DMS153 treated with DMSO at 0.1 percent for 48 hours (cell line): Measurements from ENCODE around the gene KLHL33.

ENCODE experiments used
- DNase-seq: peaks from one replicate; lab custom pipeline; 2025; ENCODE audit not compliant: unreplicated experiment; lab: John Stamatoyannopoulos, UW

KLHL33 gene

GRCh38 chr14:20415782-20416206 is 20.2 kb downstream of the KLHL33 start:
- peak; percentile 35 for DNase-seq

GRCh38 chr14:20413744-20414082 is 22.3 kb downstream of the KLHL33 start:
- DNase-seq, result no peak

GRCh38 chr14:20412876-20413743 is 22.9 kb downstream of the KLHL33 start, which contains the start of gene TEP1:
Gene TEP1 (minus strand): TSS chr14:20413501. CDS start chr14:20408439, 5,062 bp downstream.
- peak; percentile 72 for DNase-seq

DNA sequence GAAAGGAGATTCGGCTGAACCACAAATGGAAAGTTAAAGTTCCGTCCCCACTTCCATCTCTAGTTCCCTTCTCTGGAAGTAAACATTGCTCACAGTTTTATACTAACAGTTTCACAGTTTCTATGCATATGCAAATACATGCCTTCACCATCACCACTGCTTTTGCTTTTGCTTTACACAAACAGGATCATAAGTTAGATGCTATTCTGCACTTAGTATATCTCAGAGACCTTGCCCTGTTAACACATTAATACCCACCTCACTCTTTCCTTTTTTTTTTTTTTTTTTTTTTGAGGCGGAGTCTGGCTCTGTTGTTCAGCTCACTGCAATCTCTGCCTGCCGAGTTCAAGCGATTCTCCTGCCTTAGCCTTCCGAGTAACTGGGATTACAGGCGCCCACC is 23.6 kb downstream of the KLHL33 start:
- no peak for DNase-seq

DNA sequence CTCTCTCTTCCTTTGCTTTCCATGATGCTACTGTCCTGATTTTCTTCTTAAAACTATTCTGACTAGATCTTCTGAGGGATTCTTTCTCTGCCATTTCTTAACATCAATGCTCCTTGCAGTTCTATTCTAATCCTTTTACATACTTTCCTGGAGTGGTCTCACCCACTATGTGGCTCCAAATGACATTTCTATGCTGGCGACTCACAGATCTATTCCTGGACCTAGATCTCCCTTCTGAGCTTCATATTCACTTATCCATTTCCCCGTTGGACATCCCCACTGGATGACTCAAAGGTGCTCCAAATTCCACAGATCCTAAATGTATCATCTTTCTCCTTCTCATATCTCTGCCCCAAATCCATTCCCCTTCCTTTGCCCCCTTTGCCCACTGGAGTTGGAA is 26.7 kb downstream of the KLHL33 start:
- no peak for DNase-seq

DNA sequence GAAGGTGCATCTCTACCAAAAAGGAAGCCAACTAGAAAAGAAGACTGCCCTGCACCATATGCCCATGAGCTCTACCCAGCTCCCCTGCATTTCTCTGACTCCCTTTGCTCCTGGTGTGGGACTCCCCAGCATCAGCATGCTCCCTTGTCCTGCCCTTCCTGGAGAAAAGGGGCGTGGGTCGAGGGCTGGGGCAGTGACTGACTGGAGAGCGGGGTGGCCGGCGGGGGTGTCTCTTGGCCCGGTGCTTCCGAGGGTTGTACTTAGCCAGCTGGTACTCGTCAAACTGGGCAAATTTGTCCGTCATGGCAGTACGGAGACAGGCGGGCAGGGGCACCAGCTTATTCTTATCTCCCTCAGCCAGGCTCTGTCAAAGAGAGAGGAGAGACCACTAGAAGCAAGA is 32.4 kb downstream of the KLHL33 start:
- DNase-seq, result no peak

- DNase-seq, result no peak
Measured at GRCh38 chr14:20400965-20401593, 34.9 kb downstream of the KLHL33 start.

DNA sequence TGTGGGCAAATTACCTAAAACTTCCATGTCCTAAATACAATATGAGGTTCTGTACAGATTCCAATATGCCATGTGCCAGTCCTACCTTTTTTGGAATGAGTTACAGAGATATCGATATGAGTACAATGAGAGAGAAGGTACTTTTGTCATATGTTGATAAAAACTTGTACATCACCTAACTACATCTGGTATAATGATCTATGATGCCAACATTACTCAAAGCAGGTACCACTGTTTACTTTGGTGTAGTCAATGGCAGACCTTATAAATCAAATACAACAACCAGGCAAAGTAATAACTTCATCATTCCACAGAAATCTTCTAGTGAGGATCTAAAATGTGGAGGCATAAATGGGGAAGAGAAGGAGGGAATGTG is 35.4 kb downstream of the KLHL33 start:
- no peak for DNase-seq

DNA sequence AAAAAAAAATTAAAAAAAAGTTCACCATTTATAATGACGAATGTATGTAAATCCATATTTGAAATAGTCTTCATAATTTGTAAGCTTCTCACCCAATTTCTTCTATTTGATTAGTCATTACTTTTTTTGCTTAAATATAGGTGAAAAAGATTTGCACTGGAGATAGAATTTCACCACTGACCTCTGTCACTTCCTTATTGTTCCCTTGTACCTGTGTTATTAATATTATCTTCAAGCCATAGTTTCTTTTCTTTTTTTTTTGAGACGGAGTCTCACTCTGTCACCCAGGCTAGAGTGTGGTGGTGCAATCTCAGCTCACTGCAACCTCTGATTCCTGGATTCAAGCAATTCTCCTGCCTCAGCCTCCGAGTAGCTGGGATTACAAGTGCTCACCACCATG is 38.5 kb downstream of the KLHL33 start:
- DNase-seq, result no peak

DNA sequence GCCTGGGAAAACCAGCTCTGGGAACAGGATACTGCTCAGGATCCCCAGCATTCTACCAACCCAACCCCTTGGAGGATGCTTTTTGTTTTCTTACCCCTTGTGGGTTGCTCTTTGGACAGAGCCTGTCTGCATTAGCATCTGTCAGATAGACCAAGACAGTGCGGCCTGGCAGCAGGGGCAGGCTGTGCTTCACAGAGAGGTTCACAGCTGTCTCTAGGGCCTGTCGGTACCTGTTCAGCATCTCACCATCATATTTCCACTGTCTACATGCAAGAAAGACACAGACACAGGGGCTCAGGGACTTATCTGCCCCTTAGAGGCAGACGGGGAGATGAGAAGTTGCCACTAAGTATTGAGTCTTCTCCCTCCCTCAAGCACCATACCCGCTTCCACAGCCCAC is 44.5 kb downstream of the KLHL33 start:
- DNase-seq, result no peak

- no peak for DNase-seq
Measured at GRCh38 chr14:20388159-20388558, 47.8 kb downstream of the KLHL33 start.

- no peak for DNase-seq
Measured at GRCh38 chr14:20387576-20387975, 48.4 kb downstream of the KLHL33 start.

DNA sequence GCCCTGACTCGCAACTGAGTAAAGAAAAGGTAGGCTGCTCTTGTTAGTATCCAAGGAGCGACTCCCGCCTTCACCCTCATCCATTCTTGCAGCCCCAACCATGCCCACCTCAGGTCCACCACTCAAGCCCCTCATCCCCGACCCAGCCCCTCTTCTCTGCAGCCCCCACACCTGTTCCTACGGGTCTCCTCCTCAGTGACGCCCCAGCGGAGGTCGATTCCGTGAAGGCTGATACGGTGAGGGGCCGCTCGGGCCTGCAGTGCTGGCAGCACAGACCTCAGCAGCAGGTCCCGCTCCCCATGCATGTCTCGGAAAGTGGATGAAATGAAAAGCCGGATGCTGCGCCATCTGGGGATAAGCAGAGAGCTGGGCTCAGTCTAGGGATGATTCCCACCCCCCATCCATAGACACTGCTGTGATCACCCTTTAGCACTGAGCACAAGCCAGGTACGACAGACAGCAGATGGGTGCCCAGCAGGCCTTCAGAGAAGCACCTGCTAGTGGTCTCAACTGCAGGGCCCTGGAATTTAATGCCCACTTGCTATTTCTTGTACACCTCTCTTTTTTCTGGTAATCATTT is 49.6 kb downstream of the KLHL33 start:
- no peak for DNase-seq

- no peak for DNase-seq
Measured at GRCh38 chr14:20384886-20385285, 51.1 kb downstream of the KLHL33 start.

DNA sequence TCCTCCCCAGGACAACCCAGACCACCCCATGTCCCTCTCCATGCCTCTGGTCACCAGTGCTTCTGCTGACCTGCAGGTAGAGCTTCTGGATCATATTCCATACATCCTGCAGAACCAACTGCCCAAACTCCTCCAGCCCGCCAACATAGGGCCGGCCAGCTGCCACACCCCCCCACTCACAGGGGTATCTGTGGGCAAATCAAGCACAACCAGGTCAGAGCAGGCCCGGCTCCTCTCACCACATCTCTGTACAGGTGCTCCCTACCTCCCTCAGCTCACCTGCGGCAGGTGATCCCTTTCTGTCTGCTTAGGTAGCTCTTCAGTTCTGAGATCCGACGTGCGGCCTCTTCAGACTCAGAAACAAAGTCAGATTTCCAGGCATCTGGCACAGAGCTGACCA is 51.6 kb downstream of the KLHL33 start:
- DNase-seq, result no peak

DNA sequence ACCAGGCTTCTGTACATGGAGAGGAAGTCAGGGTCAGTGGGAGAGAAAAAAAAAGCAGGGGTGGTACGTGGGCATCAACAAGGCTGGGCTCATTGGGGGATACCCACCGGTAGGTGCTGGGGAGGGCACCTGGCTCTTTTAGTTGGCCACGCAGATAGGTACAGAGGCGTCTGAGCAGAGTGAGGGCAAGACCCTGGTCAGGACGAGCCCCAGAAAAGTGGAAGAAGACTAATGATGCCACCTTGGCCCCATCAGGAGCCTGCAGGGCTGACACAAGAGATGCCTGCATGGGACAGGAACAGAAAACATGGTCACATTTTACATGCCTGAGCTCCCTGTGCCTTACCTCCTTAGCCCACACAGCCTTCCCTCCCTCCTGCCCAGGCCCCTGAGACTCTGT is 52.3 kb downstream of the KLHL33 start:
- no peak for DNase-seq

GRCh38 chr14:20383032-20383431 is 52.9 kb downstream of the KLHL33 start:
- no peak for DNase-seq

DNA sequence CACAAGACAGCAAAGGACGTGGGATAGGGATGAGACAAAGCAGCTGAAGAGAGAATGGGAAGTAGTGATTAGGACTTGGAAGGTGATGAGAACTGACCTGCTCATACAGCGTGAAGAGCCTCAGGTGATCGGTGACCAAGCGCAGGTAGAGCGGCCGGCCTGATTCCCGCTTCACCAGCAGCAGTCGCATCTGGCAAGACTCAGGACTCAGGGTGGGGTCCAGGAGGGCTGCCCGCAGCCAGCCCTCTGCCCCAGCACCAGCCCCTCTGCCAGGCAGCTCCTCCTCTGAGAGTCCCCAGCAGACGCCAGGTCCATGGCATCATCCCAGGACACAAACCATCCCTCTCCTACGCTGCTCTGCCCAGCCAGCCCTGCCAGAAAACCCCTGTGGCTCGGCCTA is 53.4 kb downstream of the KLHL33 start:
- DNase-seq, result no peak

DNA sequence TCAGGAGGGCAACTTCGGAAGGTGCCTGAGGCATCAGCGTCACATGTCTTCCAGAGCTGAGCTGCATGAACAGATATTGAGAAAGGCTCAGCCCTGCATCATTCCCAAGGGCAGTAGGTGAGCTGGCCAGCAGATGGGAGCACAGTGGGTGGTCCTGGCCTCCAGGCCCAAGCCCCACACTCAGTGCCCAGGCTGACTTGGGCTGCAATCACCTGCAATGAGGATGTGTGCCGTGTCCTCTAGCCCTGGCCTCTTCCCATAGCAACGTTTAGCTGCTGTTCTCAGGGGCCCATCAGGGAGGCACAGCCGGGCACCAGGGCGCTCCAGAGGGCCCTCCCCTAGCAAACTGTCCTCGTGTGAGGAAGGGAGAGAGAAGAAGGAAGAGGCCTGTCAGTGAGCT is 54.6 kb downstream of the KLHL33 start:
- DNase-seq, result no peak

GRCh38 chr14:20380681-20381080 is 55.3 kb downstream of the KLHL33 start:
- DNase-seq, result no peak

DNA sequence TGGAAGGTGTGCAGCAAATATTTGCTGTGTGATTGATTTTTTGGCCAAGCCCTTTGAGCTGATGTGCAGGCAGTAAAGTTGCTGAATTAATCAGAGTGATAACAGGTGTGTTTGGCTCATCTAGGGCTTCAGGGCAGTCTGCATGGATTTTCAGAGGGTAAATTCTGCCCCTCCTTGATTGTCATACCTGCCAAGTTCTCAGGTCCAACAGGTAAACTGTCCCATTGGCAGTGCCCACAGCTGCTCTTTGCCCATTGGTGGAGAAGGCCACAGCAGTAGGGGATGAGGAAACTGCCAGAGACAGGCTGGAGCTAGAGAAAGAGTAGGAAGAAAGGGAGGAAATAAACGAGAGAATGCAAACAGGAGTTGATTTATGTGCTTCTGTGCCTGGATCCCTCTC is 56.2 kb downstream of the KLHL33 start:
- DNase-seq, result no peak

DNA sequence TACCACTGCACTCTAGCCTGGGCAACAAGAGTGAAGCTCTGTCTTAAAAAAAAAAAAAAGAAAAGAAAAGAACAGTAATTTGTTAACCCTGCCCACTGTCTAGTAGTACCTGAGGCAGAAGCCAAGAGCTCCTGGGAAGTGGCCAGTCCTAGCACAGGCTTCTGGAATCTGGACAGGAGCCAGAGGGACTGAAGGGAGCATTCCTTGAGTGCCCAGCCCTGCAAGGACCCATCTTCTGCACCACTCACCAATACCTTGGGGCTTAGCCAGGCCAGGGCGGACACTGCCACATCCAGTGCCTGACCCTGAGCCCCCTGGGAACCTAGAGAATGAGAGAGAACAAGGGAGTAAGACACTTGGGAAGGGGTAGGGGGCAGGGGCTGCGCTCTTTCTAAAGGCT is 58.8 kb downstream of the KLHL33 start:
- DNase-seq, result no peak
